ENCODE measurements around the gene CCDC107. TPM values are rescaled to one million over a fixed set of nuclear protein-coding genes. Genes with fewer than 3 reads are reported as not detected.
"Not testable (repeated sequence)": the region's sequence is repeated elsewhere in the genome, so short reads cannot be mapped to it uniquely, and the experiment has no call there.

The CCDC107 gene
- total and polyA plus RNA-seq, 5 donors from 2014 or later: 31.2 to 83.2 (median 68.9) TPM

DNA sequence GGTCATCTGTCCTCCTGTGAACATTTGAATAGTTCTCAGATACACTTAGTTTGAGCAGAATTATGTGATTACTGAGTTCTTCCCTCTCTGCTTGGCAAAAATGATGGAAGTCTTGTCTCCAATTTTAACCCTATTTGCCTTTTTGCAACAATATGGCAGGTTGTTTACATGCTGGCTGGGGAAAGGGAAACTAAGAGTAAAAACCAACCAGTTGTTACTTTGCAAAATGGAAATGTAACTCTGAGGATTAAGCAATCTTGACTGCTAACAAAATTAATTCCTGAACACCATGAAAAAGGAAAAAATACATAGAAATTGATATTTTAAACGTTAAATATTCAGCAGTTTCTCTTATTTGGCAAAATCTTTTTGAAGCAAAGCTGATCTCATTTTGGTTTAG, 18.5 kb upstream of the CCDC107 start:
- Mint-ChIP-seq H3K9me3 (no peaks in the 10 kb centered on the region), H3K27ac (peak overlapping the region; percentile 45 to 77 (median 63)), H3K4me3 (peak overlapping the region in 1 of 4 donors; percentile 67), H3K27me3 (no peaks in the 10 kb centered on the region), H3K4me1 (peaks cover 12 to 62% (median 37%) of the 10 kb centered on the region in 4 donors), H3K36me3 (peaks cover 4% of the 10 kb centered on the region)
- peak overlapping the region; percentile 23 for H3K4me3 ChIP-seq (ENCODE audit: low read depth, low read length)
- no peak for ATAC-seq (ENCODE audit: low read depth in 2 of 2)
- no peaks in the 10 kb centered on the region for H3K27me3 ChIP-seq (ENCODE audit: control insufficient read depth, insufficient read depth, low read length)
- peak overlapping the region; percentile 55 for H3K27ac ChIP-seq (ENCODE audit: insufficient read depth, low read length, poor library complexity, severe bottlenecking)
- no peaks in the 10 kb centered on the region for H3K9me3 ChIP-seq (ENCODE audit: control insufficient read depth in 2 of 2, low read length in 2 of 2)
- peaks cover 5% of the 10 kb centered on the region for H3K36me3 ChIP-seq (ENCODE audit: control insufficient read depth, insufficient read depth, low read length)
- peaks cover 14% of the 10 kb centered on the region for H3K4me1 ChIP-seq (ENCODE audit: control insufficient read depth, insufficient read depth, low read length, poor library complexity, severe bottlenecking)
- no peak for DNase-seq

DNA sequence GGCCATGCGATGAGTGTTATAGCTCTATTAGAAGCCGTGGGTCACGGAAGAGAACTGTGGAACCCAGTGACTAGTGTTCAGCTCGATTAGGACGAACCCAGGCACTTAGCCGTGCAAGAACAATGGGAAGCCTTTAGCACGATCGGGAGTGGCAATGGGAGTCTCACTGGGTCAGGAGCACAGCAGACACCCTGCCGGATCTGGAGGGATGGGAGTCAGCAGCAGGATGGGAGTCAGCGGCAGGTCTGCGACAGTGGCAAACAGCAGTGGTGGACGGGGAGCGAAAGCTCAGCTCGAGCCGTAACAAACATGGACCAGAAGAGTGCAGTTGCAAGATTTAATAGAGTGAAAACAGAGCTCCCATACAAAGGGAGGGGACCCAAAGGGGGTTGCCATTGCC, 17.7 kb upstream of the CCDC107 start:
- peaks cover 17% of the 10 kb centered on the region for H3K4me1 ChIP-seq (ENCODE audit: control insufficient read depth, insufficient read depth, low read length, poor library complexity, severe bottlenecking)
- H3K4me3 ChIP-seq (ENCODE audit: low read depth, low read length); H3K27ac ChIP-seq (ENCODE audit: insufficient read depth, low read length, poor library complexity, severe bottlenecking); H3K27me3 Mint-ChIP-seq; H3K27me3 ChIP-seq (ENCODE audit: control insufficient read depth, insufficient read depth, low read length); H3K36me3 ChIP-seq (ENCODE audit: control insufficient read depth, insufficient read depth, low read length); H3K9me3 Mint-ChIP-seq; H3K36me3 Mint-ChIP-seq; ATAC-seq (ENCODE audit: low read depth in 2 of 2); DNase-seq; H3K9me3 ChIP-seq (ENCODE audit: control insufficient read depth in 2 of 2, low read length in 2 of 2): not testable (repeated sequence)
- H3K27ac Mint-ChIP-seq: peak overlapping the region in 1 of 3 donors; percentile 92
- H3K4me3 Mint-ChIP-seq: peak overlapping the region in 1 of 4 donors; percentile 60
- peaks cover 14 to 67% (median 38%) of the 10 kb centered on the region in 4 donors for H3K4me1 Mint-ChIP-seq

- H3K27ac ChIP-seq (ENCODE audit: insufficient read depth, low read length, poor library complexity, severe bottlenecking); H3K9me3 Mint-ChIP-seq; H3K9me3 ChIP-seq (ENCODE audit: control insufficient read depth in 2 of 2, low read length in 2 of 2); H3K36me3 ChIP-seq (ENCODE audit: control insufficient read depth, insufficient read depth, low read length); ATAC-seq (ENCODE audit: low read depth in 2 of 2); H3K4me3 ChIP-seq (ENCODE audit: low read depth, low read length); H3K27me3 Mint-ChIP-seq; H3K27me3 ChIP-seq (ENCODE audit: control insufficient read depth, insufficient read depth, low read length); DNase-seq; H3K36me3 Mint-ChIP-seq: not testable (repeated sequence)
- H3K4me1 ChIP-seq (ENCODE audit: control insufficient read depth, insufficient read depth, low read length, poor library complexity, severe bottlenecking): peaks cover 27% of the 10 kb centered on the region
- peak overlapping the region in 1 of 3 donors; percentile 38 for H3K27ac Mint-ChIP-seq
- H3K4me1 Mint-ChIP-seq: peaks cover 14 to 68% (median 39%) of the 10 kb centered on the region in 4 donors
- peak overlapping the region in 1 of 4 donors; percentile 15 for H3K4me3 Mint-ChIP-seq
Observed at GRCh38 chr9:35641478-35641877, 16.6 kb upstream of the CCDC107 start.

DNA sequence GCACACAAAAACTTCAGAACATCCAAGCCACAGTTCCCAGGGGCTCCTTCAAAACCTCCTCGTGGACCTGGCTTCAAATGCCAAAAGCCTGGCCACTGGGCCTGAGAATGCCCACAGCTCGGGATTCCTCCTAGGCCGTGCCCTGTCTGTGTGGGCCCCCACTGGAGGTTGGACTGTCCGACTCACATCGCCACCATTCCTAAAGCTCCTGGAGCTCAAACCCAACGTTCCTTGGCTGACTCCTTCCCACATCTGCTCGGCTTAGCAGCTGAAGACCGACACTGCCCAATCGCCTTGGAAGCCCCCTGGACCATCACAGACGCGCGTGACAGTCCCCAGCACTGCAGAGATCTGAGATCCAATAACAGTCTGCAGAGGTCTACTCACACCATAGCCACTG, 15.0 kb upstream of the CCDC107 start:
- DNase-seq: no peak
- H3K4me3 ChIP-seq (ENCODE audit: low read depth, low read length): no peak overlapping the region
- H3K36me3 ChIP-seq (ENCODE audit: control insufficient read depth, insufficient read depth, low read length): peaks cover 5% of the 10 kb centered on the region
- peaks cover 37% of the 10 kb centered on the region for H3K4me1 ChIP-seq (ENCODE audit: control insufficient read depth, insufficient read depth, low read length, poor library complexity, severe bottlenecking)
- Mint-ChIP-seq H3K9me3 (peaks cover 0 to 2% (median 0%) of the 10 kb centered on the region in 7 donors), H3K27me3 (peaks cover 11% of the 10 kb centered on the region), H3K4me1 (peaks cover 14 to 69% (median 44%) of the 10 kb centered on the region in 4 donors), H3K4me3 (peak overlapping the region in 2 of 4 donors; percentile 13 to 41), H3K27ac (peak overlapping the region in 2 of 3 donors; percentile 76 to 87), H3K36me3 (peaks cover 4% of the 10 kb centered on the region)
- no peaks in the 10 kb centered on the region for H3K27me3 ChIP-seq (ENCODE audit: control insufficient read depth, insufficient read depth, low read length)
- no peak overlapping the region for H3K27ac ChIP-seq (ENCODE audit: insufficient read depth, low read length, poor library complexity, severe bottlenecking)
- no peaks in the 10 kb centered on the region for H3K9me3 ChIP-seq (ENCODE audit: control insufficient read depth in 2 of 2, low read length in 2 of 2)
- ATAC-seq (ENCODE audit: low read depth in 2 of 2): no peak

DNA sequence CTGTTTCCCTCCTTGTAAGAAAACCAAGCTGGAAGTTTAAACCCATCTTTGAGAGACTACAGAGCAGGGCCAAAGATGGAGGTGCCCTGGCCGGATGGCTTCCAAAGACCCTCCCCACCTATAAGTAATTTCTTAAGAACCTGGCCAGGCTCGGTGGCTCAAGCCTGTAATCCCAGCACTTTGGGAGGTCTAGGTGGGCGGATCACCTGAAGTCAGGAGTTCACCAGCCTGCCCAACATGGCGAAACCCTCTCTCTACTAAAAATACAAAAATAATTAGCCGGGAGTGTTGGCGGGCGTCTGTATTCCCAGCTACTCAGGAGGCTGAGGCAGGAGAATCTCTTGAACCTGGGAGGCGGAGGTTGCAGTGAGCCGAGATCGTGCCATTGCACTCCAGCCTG, 12.4 kb upstream of the CCDC107 start:
- H3K36me3 ChIP-seq (ENCODE audit: control insufficient read depth, insufficient read depth, low read length); H3K9me3 Mint-ChIP-seq; DNase-seq; H3K27me3 ChIP-seq (ENCODE audit: control insufficient read depth, insufficient read depth, low read length); H3K36me3 Mint-ChIP-seq; ATAC-seq (ENCODE audit: low read depth in 2 of 2); H3K9me3 ChIP-seq (ENCODE audit: control insufficient read depth in 2 of 2, low read length in 2 of 2): not testable (repeated sequence)
- Histone ChIP-seq H3K4me1 (ENCODE audit: control insufficient read depth, insufficient read depth, low read length, poor library complexity, severe bottlenecking) (peaks cover 55% of the 10 kb centered on the region), H3K27ac (ENCODE audit: insufficient read depth, low read length, poor library complexity, severe bottlenecking) (peak overlapping the region; percentile 93), H3K4me3 (ENCODE audit: low read depth, low read length) (peak overlapping the region; percentile 90)
- Mint-ChIP-seq H3K27ac (peak overlapping the region; percentile 95 to 98 (median 98)), H3K27me3 (peaks cover 12% of the 10 kb centered on the region), H3K4me1 (peaks cover 4 to 64% (median 43%) of the 10 kb centered on the region in 4 donors), H3K4me3 (peak overlapping the region; percentile 96 to 100 (median 97))

- Histone ChIP-seq H3K9me3 (ENCODE audit: control insufficient read depth in 2 of 2, low read length in 2 of 2) (no peaks in the 10 kb centered on the region), H3K4me1 (ENCODE audit: control insufficient read depth, insufficient read depth, low read length, poor library complexity, severe bottlenecking) (peaks cover 59% of the 10 kb centered on the region), H3K4me3 (ENCODE audit: low read depth, low read length) (peak overlapping the region; percentile 90), H3K27me3 (ENCODE audit: control insufficient read depth, insufficient read depth, low read length) (no peaks in the 10 kb centered on the region), H3K27ac (ENCODE audit: insufficient read depth, low read length, poor library complexity, severe bottlenecking) (peak overlapping the region; percentile 93), H3K36me3 (ENCODE audit: control insufficient read depth, insufficient read depth, low read length) (peaks cover 5% of the 10 kb centered on the region)
- Mint-ChIP-seq H3K36me3 (peaks cover 5% of the 10 kb centered on the region), H3K27ac (peak overlapping the region; percentile 95 to 98 (median 98)), H3K4me1 (peaks cover 4 to 67% (median 43%) of the 10 kb centered on the region in 4 donors), H3K4me3 (peak overlapping the region; percentile 96 to 100 (median 97)), H3K27me3 (peaks cover 12% of the 10 kb centered on the region), H3K9me3 (peaks cover 0 to 2% (median 0%) of the 10 kb centered on the region in 7 donors)
- DNase-seq: peak in 1 of 3 donors; percentile 62
- no peak for ATAC-seq (ENCODE audit: low read depth in 2 of 2)
Observed at GRCh38 chr9:35646153-35646532, 11.9 kb upstream of the CCDC107 start.

DNA sequence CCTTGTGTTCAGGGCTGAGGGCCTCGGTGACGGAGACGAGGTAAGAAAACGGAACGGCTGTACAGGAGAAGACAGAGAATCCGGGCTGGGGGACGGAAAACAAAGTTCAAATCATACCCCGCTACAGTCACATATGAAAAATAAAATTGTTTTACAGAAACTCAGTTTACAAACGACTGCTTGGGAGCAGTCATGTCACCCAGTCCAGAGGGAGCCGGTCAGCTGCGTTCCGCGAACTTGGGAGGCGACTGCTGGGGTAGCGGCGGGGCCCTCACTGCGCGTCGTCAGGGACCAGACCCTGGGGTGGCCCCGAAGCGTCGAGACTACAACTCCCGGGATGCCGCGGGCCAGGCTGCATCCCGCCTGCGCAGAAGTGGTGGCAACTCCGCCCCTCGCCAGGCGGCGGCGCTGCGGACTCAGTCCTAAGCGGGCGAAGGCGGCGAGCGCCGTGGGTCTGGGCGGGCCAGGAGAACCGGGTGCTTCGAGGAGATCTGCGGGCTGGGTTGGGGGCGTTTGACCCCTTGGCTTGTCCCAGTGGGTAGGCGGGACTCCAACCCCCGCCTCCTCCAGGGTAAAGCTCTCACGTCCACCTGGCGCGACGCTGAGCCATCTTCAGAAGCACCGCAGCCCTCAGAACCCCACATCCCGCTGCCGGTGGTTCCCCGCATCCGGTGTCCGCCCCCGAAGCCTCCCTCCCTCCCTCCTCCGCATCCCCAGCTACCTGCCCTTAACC, 11.4 kb upstream of the CCDC107 start:
- H3K36me3 Mint-ChIP-seq: peaks cover 5% of the 10 kb centered on the region
- Histone ChIP-seq H3K4me3 (ENCODE audit: low read depth, low read length) (peak overlapping the region; percentile 90), H3K4me1 (ENCODE audit: control insufficient read depth, insufficient read depth, low read length, poor library complexity, severe bottlenecking) (peaks cover 64% of the 10 kb centered on the region), H3K27ac (ENCODE audit: insufficient read depth, low read length, poor library complexity, severe bottlenecking) (peak overlapping the region; percentile 93), H3K36me3 (ENCODE audit: control insufficient read depth, insufficient read depth, low read length) (peaks cover 5% of the 10 kb centered on the region), H3K9me3 (ENCODE audit: control insufficient read depth in 2 of 2, low read length in 2 of 2) (no peaks in the 10 kb centered on the region), H3K27me3 (ENCODE audit: control insufficient read depth, insufficient read depth, low read length) (no peaks in the 10 kb centered on the region)
- peaks cover 4 to 72% (median 45%) of the 10 kb centered on the region in 4 donors for H3K4me1 Mint-ChIP-seq
- H3K27me3 Mint-ChIP-seq: peaks cover 12% of the 10 kb centered on the region
- peaks cover 0 to 2% (median 0%) of the 10 kb centered on the region in 7 donors for H3K9me3 Mint-ChIP-seq
- ATAC-seq (ENCODE audit: low read depth in 2 of 2): peak; percentile 86 to 90
- H3K4me3 Mint-ChIP-seq: peak overlapping the region; percentile 96 to 100 (median 97)
- H3K27ac Mint-ChIP-seq: peak overlapping the region; percentile 95 to 98 (median 98)
- peak; percentile 87 to 96 (median 93) for DNase-seq
